NCI-H82 (cell line): Measurements from ENCODE around the gene ENOPH1.

Experiments
- DNase-seq: peaks from one replicate; lab custom pipeline; 2025; lab: John Stamatoyannopoulos, UW

Gene ENOPH1

GRCh38 chr4:82428526-82428968 lies 1.8 kb upstream of the ENOPH1 start:
- no peak for DNase-seq

- DNase-seq: peak; percentile 93
These were observed 1.2 kb upstream of the ENOPH1 start for GRCh38 chr4:82428969-82429727.

- no peak for DNase-seq
These were observed 630 bp upstream of the ENOPH1 start for GRCh38 chr4:82429728-82430192.

- DNase-seq: peak; percentile 61
These were observed 765 bp downstream of the ENOPH1 start for GRCh38 chr4:82430964-82431745.

GRCh38 chr4:82431831-82432230 lies 1.4 kb downstream of the ENOPH1 start:
- no peak for DNase-seq

GRCh38 chr4:82432596-82432995 lies 2.2 kb downstream of the ENOPH1 start:
- peak; percentile 52 for DNase-seq

GRCh38 chr4:82433791-82434190 lies 3.4 kb downstream of the ENOPH1 start:
- no peak for DNase-seq

GRCh38 chr4:82434949-82435348 lies 4.6 kb downstream of the ENOPH1 start:
- no peak for DNase-seq

- DNase-seq: no peak
These were observed 5.7 kb downstream of the ENOPH1 start for GRCh38 chr4:82436130-82436529.

GRCh38 chr4:82436780-82437179 lies 6.4 kb downstream of the ENOPH1 start:
- DNase-seq: no peak

- no peak for DNase-seq
These were observed 7.1 kb downstream of the ENOPH1 start for GRCh38 chr4:82437285-82438005.

GRCh38 chr4:82439088-82439487 lies 8.7 kb downstream of the ENOPH1 start:
- DNase-seq: no peak

- no peak for DNase-seq
These were observed 17.5 kb downstream of the ENOPH1 start for GRCh38 chr4:82447886-82448285.

GRCh38 chr4:82450966-82451755 lies 20.8 kb downstream of the ENOPH1 start:
- no peak for DNase-seq

- DNase-seq: no peak
These were observed 21.6 kb downstream of the ENOPH1 start for GRCh38 chr4:82452026-82452425.

- DNase-seq: no peak
These were observed 26.9 kb downstream of the ENOPH1 start for GRCh38 chr4:82457266-82457665.

- DNase-seq: no peak
These were observed 28.3 kb downstream of the ENOPH1 start for GRCh38 chr4:82458729-82459128.

GRCh38 chr4:82461710-82462109 lies 31.3 kb downstream of the ENOPH1 start:
- DNase-seq: no peak

GRCh38 chr4:82462415-82462831 lies 32.0 kb downstream of the ENOPH1 start:
- peak; percentile 89 for DNase-seq

- no peak for DNase-seq
These were observed 32.8 kb downstream of the ENOPH1 start for GRCh38 chr4:82463221-82463620.

GRCh38 chr4:82467471-82467870 lies 37.1 kb downstream of the ENOPH1 start:
- DNase-seq: no peak
